Neural cell (in vitro differentiated cells): ENCODE results near the gene SCARB1. TPM values are rescaled to one million over a fixed set of nuclear protein-coding genes. Genes with fewer than 3 reads are reported as not detected.

ENCODE experiments used
- H2AFZ ChIP-seq: fragments of 200-600, 300-800 bp; sonication (generic), shearing (Covaris generic); 2 replicates; pipeline ENCODE4 v1.6.0; 2014; ENCODE audit warnings: low read depth, mild to moderate bottlenecking, antibody characterized with exemption, low read length, moderate library complexity
- H3F3A ChIP-seq: fragments of 200-600 bp; shearing (Covaris generic); 2 replicates; pipeline ENCODE4 v1.6.1; 2016; ENCODE audit warnings: mild to moderate bottlenecking, moderate library complexity, mixed read lengths, antibody characterized with exemption, low read length; ENCODE audit not compliant: insufficient read depth, poor library complexity, severe bottlenecking
- H3K27ac ChIP-seq: fragments of 200-600, 300-800 bp; sonication (generic), shearing (Covaris generic); 2 replicates; pipeline ENCODE4 v1.5.1; 2014; ENCODE audit warnings: mild to moderate bottlenecking, low read length, moderate library complexity
- H3K27me3 ChIP-seq: fragments of 300-800, 200-600 bp; sonication (generic), shearing (Covaris generic); 2 replicates; pipeline ENCODE4 v1.6.0; 2014; ENCODE audit warnings: mild to moderate bottlenecking, low read depth, low read length, moderate library complexity; ENCODE audit not compliant: insufficient read depth
- H3K36me3 ChIP-seq: fragments of 300-800, 200-600 bp; sonication (generic), shearing (Covaris generic); 2 replicates; pipeline ENCODE4 v1.5.1; 2014; ENCODE audit warnings: mild to moderate bottlenecking, antibody characterized with exemption, low read length, moderate library complexity; ENCODE audit not compliant: insufficient read depth
- H3K4me2 ChIP-seq: fragments of 300-800, 200-600 bp; sonication (generic), shearing (Covaris generic); 2 replicates; pipeline ENCODE4 v1.6.0; 2014; ENCODE audit warnings: mild to moderate bottlenecking, low read length
- H3K4me3 ChIP-seq: fragments of 300-800, 200-600 bp; sonication (generic), shearing (Covaris generic); 2 replicates; pipeline ENCODE4 v1.5.1; 2014; ENCODE audit warnings: mild to moderate bottlenecking, low read length, moderate library complexity
- H3K79me2 ChIP-seq: fragments of 200-600 bp; shearing (Covaris generic); replicated peaks from 2 replicates; pipeline ENCODE4 v1.6.0; 2014; ENCODE audit warnings: mild to moderate bottlenecking, low read length, moderate library complexity; ENCODE audit not compliant: insufficient read depth
- H3K9ac ChIP-seq: fragments of 300-800, 200-600 bp; sonication (generic), shearing (Covaris generic); 2 replicates; pipeline ENCODE4 v1.6.1; 2016; ENCODE audit warnings: mild to moderate bottlenecking, low read length, mixed read lengths
- H3K9me2 ChIP-seq: fragments of 200-600 bp; shearing (Covaris generic); 2 replicates; pipeline ENCODE4 v1.6.1; 2016; ENCODE audit warnings: mild to moderate bottlenecking, low read length, mixed read lengths; ENCODE audit not compliant: insufficient read depth
- H3K9me3 ChIP-seq: fragments of 200-600, 300-800 bp; sonication (generic), shearing (Covaris generic); 2 replicates; pipeline ENCODE4 v1.6.1; 2016; ENCODE audit warnings: mild to moderate bottlenecking, mixed run types, low read length, moderate library complexity, mixed read lengths
- H4K20me1 ChIP-seq: fragments of 200-600 bp; shearing (Covaris generic); 2 replicates; pipeline ENCODE4 v1.6.1; 2016; ENCODE audit warnings: mild to moderate bottlenecking, mixed run types; ENCODE audit not compliant: insufficient read depth
- CTCF ChIP-seq: fragments of 450-650 bp; IDR thresholded peaks from 2 replicates; pipeline ENCODE4 v1.5.1; 2014; ENCODE audit warnings: antibody characterized with exemption, mild to moderate bottlenecking, moderate library complexity; ENCODE audit not compliant: poor library complexity, severe bottlenecking
- EP300 ChIP-seq: fragments of 450-650 bp; conservative IDR thresholded peaks from 2 replicates; pipeline ENCODE4 v1.6.1; 2014; ENCODE audit warnings: antibody characterized with exemption, mild to moderate bottlenecking, moderate library complexity; ENCODE audit not compliant: poor library complexity, severe bottlenecking
- EZH2 ChIP-seq: fragments of 200-600, 300-800 bp; shearing (Covaris generic), sonication (generic); IDR thresholded peaks from 2 replicates; pipeline ENCODE4 v1.6.1; 2014; ENCODE audit warnings: antibody characterized with exemption, low read length, borderline replicate concordance, mild to moderate bottlenecking; ENCODE audit not compliant: insufficient read depth, poor library complexity, severe bottlenecking
- MXI1 ChIP-seq: fragments of 450-650 bp; conservative IDR thresholded peaks from 2 replicates; pipeline ENCODE4 v1.6.1; 2014; ENCODE audit warnings: antibody characterized with exemption, mild to moderate bottlenecking; ENCODE audit not compliant: poor library complexity, severe bottlenecking
- POLR2AphosphoS5 ChIP-seq: IDR thresholded peaks from 2 replicates; pipeline ENCODE4 v1.6.1; 2012
- RAD21 ChIP-seq: fragments of 450-650 bp; conservative IDR thresholded peaks from 2 replicates; pipeline ENCODE4 v1.6.1; 2014; ENCODE audit warnings: antibody characterized with exemption, mild to moderate bottlenecking, moderate library complexity
- SMC3 ChIP-seq: fragments of 450-650 bp; conservative IDR thresholded peaks from 2 replicates; pipeline ENCODE4 v1.6.1; 2014; ENCODE audit warnings: antibody characterized with exemption, mild to moderate bottlenecking, moderate library complexity; ENCODE audit not compliant: poor library complexity
- TAF1 ChIP-seq: IDR thresholded peaks from 2 replicates; pipeline ENCODE4 v1.6.1; 2012; ENCODE audit warnings: low read depth
- polyA plus RNA-seq: library from polyadenylated mRNA; depleted of rRNA; stranded (reverse); fragments of >200 nt; gene quantifications from 2 replicates; pipeline ENCODE4 v1.2.3, GENCODE V29; 2014
- TF ChIP-seq, protein P1 (sequence below): IDR thresholded peaks from 2 replicates; pipeline ENCODE4 v1.6.1; 2012; ENCODE audit warnings: borderline replicate concordance

The SCARB1 gene
- polyA plus RNA-seq, 1 donor from 2014 or later, result 5.8 TPM

GRCh38 chr12:124730455-124730932, 133.2 kb downstream of the SCARB1 start:
- Histone ChIP-seq H3K27me3 (no peaks in the 10 kb centered on the region), H3K4me2 (no peak overlapping the region), H3K9me2 (no peaks in the 10 kb centered on the region)

DNA sequence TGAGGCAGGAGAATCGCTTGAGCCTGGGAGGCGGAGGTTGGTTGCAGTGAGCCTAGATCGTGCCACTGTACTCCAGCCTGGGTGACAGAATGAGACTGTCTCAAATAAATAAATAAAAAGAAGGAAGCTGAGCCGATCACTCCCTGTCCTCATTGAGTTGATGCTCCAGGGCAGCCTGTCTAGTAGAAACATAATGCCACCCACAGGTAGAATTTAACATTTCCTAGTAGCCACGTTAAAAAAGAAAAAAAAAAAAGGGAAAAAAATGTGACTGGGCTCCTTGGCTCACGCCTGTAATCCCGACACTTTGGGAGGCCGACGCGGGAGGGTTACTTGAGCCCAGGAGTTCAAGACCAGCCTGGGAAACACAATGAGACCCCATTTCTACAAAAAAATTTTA, 135.7 kb downstream of the SCARB1 start:
- Histone ChIP-seq H3K27ac (no peak overlapping the region), H3K36me3 (no peaks in the 10 kb centered on the region), H3K4me3 (no peak overlapping the region), H4K20me1 (no peaks in the 10 kb centered on the region), H3K9me2 (no peaks in the 10 kb centered on the region), H3K27me3 (no peaks in the 10 kb centered on the region), H3K4me2 (no peak overlapping the region), H3F3A (no peaks in the 10 kb centered on the region), H2AFZ (no peak overlapping the region), H3K79me2 (no peaks in the 10 kb centered on the region), H3K9me3 (no peaks in the 10 kb centered on the region), H3K9ac (no peak overlapping the region)
- TF ChIP-seq MXI1 (no peak), TAF1 (no peak), POLR2AphosphoS5 (no peak), RAD21 (no peak), EP300 (no peak), CTCF (no peak), EZH2 (no peak), SMC3 (no peak)
- TF ChIP-seq, protein P1, sequence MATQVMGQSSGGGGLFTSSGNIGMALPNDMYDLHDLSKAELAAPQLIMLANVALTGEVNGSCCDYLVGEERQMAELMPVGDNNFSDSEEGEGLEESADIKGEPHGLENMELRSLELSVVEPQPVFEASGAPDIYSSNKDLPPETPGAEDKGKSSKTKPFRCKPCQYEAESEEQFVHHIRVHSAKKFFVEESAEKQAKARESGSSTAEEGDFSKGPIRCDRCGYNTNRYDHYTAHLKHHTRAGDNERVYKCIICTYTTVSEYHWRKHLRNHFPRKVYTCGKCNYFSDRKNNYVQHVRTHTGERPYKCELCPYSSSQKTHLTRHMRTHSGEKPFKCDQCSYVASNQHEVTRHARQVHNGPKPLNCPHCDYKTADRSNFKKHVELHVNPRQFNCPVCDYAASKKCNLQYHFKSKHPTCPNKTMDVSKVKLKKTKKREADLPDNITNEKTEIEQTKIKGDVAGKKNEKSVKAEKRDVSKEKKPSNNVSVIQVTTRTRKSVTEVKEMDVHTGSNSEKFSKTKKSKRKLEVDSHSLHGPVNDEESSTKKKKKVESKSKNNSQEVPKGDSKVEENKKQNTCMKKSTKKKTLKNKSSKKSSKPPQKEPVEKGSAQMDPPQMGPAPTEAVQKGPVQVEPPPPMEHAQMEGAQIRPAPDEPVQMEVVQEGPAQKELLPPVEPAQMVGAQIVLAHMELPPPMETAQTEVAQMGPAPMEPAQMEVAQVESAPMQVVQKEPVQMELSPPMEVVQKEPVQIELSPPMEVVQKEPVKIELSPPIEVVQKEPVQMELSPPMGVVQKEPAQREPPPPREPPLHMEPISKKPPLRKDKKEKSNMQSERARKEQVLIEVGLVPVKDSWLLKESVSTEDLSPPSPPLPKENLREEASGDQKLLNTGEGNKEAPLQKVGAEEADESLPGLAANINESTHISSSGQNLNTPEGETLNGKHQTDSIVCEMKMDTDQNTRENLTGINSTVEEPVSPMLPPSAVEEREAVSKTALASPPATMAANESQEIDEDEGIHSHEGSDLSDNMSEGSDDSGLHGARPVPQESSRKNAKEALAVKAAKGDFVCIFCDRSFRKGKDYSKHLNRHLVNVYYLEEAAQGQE, result no peak

More at GRCh38 chr12:124730455-124730932, 133.2 kb downstream of the SCARB1 start:
- H3K4me3 ChIP-seq, result no peak overlapping the region
- H3K27ac ChIP-seq, result no peak overlapping the region
- H2AFZ ChIP-seq, result no peak overlapping the region
- H3K79me2 ChIP-seq, result no peaks in the 10 kb centered on the region
- H4K20me1 ChIP-seq, result no peaks in the 10 kb centered on the region
- no peaks in the 10 kb centered on the region for H3F3A ChIP-seq
- H3K9me3 ChIP-seq, result no peaks in the 10 kb centered on the region
- TF ChIP-seq CTCF (no peak), POLR2AphosphoS5 (no peak), TAF1 (no peak), MXI1 (no peak), EP300 (no peak), RAD21 (no peak), SMC3 (no peak), EZH2 (no peak)
- TF ChIP-seq, protein P1, result no peak
- H3K9ac ChIP-seq, result no peak overlapping the region
- no peaks in the 10 kb centered on the region for H3K36me3 ChIP-seq
